Aorta (tissue), 5 donors: ENCODE measurements around the gene SRMS. TPM values are rescaled to one million over a fixed set of nuclear protein-coding genes. Genes with fewer than 3 reads are reported as not detected.
"Not testable (repeated sequence)": the region's sequence is repeated elsewhere in the genome, so short reads cannot be mapped to it uniquely, and the experiment has no call there.

Experiments used
- ATAC-seq: fragments of 200-7000 bp; cut with Tn5 transposase; one replicate; pipeline ENCODE4 v1.9.1; 2022; ENCODE audit warnings: moderate library complexity; ENCODE audit not compliant: low FRiP score
- DNase-seq, 2 donors: peaks; one replicate each; pipeline ENCODE4 v3.0.0-alpha.2; 2020
- H3K27ac ChIP-seq, 2 donors: one replicate each; pipeline ENCODE4 v1.5.1; 2013; ENCODE audit warnings: low read length in 2 of 2, mild to moderate bottlenecking in 2 of 2, moderate library complexity in 2 of 2, control low read depth in 1 of 2, inconsistent platforms in 1 of 2, low read depth in 1 of 2
- H3K27me3 ChIP-seq, 2 donors: one replicate each; pipeline ENCODE4 v1.6.1; 2013; ENCODE audit warnings: control low read depth in 1 of 2, low read length in 1 of 2, mild to moderate bottlenecking in 1 of 2, moderate library complexity in 1 of 2; ENCODE audit not compliant: insufficient read depth in 2 of 2, control insufficient read depth in 1 of 2
- H3K36me3 ChIP-seq, 2 donors: one replicate each; pipeline ENCODE4 v1.6.1; 2013; ENCODE audit warnings: control low read depth in 1 of 2, low read length in 1 of 2, mild to moderate bottlenecking in 1 of 2; ENCODE audit not compliant: insufficient read depth in 2 of 2, control insufficient read depth in 1 of 2
- H3K4me1 ChIP-seq, 2 donors: one replicate each; pipeline ENCODE4 v1.6.1; 2013; ENCODE audit warnings: low read length in 2 of 2, control low read depth in 1 of 2, mild to moderate bottlenecking in 1 of 2, moderate library complexity in 1 of 2; ENCODE audit not compliant: insufficient read depth in 2 of 2, control insufficient read depth in 1 of 2
- H3K4me3 ChIP-seq, 2 donors: one replicate each; pipeline ENCODE4 v1.5.1; 2013; ENCODE audit warnings: low read length in 2 of 2, control low read depth in 1 of 2, mild to moderate bottlenecking in 1 of 2
- H3K9me3 ChIP-seq: one replicate; pipeline ENCODE4 v1.6.1; 2013; ENCODE audit warnings: mild to moderate bottlenecking, low read length; ENCODE audit not compliant: control insufficient read depth
- WGBS, 2 donors: extraction: QIAGEN DNeasy Blood & Tissue Kit; methylation state at CpG; one replicate each; pipeline ENCODE4 v1.1.7; 2013; 5-methylcytosine and 5-hydroxymethylcytosine counted together
- intact Hi-C, 2 donors: fragments of 100-400 bp; cut with DNase I; formaldehyde crosslinking; loops; one replicate each; pipeline versions ENCODE4 v1.14.2 to v1.15.0; 2022
- polyA plus RNA-seq, 2 donors: library from polyadenylated mRNA; stranded (reverse); fragments of 200-250 nt; gene quantifications; one replicate each; pipeline ENCODE4 v1.2.3, GENCODE V29; 2013
- total RNA-seq, 2 donors: library from RNA; stranded (reverse); fragmentation: NEBNext Ultra II Directional; extraction: Animal tissue kit (Norgen Biotek cat#: 25700); gene quantifications; one replicate each; pipeline ENCODE4 v1.2.1, GENCODE V29; 2021
- donor health status: healthy with polysubstance abuse.
- donor health status: Bipolar disorder and iron deficiency.
- donor health status: DM: no; HTN: no; CAD: no.
- donor health status: DM: no; HTN: no; CAD: no.
- donor health status: DM: yes; HTN: yes; CAD: no.

SRMS gene
- total and polyA plus RNA-seq, 4 donors: not detected

DNA sequence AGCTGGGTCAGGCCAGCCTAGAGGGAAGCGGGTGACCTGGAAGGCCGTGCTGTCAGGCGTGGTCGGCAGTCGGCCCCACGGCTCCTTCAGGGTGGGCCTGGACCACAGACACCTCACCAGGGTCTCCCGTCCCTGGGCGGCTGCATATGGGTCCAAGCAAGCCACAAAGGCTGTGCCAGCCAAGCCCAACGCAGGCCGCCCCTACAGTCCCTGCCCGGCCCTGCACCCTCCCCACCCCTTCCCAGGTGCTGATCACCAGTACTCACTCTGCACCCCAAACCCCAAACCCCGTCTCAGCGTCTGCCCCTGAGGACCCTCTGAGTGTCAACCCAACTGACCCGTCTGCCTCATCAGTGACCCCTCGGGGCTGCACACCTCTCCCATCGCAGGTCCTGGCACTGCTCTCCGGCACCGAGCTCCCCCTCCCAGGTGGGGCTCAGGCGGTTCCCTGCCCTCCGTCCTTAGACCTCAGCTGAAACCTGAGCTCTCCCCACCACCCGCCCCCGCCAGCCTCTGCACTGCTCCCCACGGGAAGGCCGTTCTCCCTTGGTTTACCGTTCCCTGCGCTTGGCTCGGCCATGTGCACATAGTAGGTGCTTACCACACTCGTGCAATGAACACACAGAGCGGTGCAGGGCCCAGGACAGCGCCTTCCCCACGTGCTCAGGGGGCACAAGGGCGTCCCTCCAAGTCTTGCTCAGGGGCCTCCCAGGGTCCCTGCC is 28.4 kb downstream of the SRMS start:
- intact Hi-C loops: no loop called here
- no peaks in the 10 kb centered on the region for H3K27me3 ChIP-seq
- H3K27ac ChIP-seq: no peak overlapping the region
- no peak overlapping the region for H3K4me3 ChIP-seq
- DNase-seq (peak; percentile 54 to 80), ATAC-seq (no peak)
- H3K4me1 ChIP-seq: no peaks in the 10 kb centered on the region
- WGBS, 2 donors: 74 to 76% methylated on average over 30 to 32 of the region's 32 CpGs
- H3K9me3 ChIP-seq: no peaks in the 10 kb centered on the region
- no peaks in the 10 kb centered on the region for H3K36me3 ChIP-seq

DNA sequence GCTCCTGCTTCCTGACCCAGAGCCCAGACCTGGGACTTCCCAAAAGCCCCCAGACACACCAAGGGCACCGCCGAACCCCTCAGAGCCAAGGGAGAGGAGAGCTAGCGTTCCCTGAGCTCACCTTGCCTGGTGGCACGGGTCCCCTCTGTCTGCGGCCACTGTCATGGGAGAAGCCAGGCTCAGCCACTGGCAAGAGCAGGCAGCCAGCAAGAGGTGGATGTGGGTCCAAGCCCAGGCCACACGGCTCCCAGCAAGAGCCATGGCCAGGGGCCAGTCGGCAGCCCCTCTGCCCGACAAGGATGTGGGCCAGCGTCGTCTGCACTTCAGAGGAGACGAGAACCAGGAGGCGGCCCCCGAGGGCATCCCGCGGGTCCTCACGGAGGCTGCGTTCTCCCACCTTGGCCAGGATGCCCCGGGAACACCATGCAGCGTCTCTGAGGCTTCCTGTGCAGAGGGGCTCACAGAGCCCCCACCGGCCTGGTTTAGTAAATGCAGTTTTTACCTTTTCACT is 29.1 kb downstream of the SRMS start:
- DNase-seq (peak in 1 of 2 donors; percentile 46), ATAC-seq (no peak)
- H3K27me3 ChIP-seq: no peaks in the 10 kb centered on the region
- intact Hi-C loops: no loop called here
- 83 to 86% methylated on average over 20 of the region's 20 CpGs for WGBS, 2 donors
- no peaks in the 10 kb centered on the region for H3K4me1 ChIP-seq
- no peak overlapping the region for H3K27ac ChIP-seq
- no peaks in the 10 kb centered on the region for H3K9me3 ChIP-seq
- H3K36me3 ChIP-seq: no peaks in the 10 kb centered on the region
- no peak overlapping the region for H3K4me3 ChIP-seq

DNA sequence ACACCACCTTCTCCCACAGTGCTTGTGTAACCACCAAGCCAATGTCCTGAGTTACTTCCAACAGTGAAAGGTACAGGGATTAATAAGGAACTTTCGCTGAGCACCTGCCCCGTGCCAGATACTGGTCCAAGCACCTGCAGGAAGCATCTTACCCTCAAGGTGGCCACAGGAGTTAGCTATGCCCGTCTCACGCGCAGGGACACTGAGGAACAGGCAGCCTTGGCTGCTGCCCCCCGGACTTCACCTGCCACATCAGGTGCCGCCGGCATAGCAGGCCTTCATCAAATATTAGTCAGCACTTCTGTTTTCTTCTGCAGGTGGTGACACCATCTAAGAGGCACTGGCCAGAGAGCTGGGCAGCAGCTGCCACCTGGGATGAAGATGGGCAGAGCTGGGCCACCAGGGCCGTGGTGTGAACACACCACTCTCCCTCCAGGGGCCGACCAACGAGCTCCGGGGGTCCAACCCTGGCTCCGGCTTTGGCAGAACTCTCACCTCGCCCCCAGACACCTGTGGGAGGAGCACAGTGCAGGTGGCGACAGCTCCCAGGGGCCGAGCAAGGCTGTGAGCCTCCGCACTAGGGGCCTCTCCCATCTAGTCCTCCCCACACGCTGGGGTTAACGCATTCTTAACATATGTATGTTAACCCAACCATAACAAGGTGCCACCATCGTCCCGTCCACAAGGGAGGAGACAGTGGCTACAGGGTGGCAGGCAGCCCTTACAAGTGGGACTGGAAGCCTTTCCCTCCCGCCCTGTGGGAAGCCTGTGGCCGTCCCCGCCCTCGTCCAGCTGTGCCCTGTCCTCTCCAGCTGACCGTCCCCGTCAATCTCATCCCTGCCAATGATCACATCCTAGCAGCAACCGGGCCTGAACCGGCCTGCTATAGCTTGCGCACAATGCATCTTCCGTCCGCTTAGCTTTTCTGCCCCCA is 29.9 kb downstream of the SRMS start:
- no peak for ATAC-seq
- Histone ChIP-seq H3K27me3 (no peaks in the 10 kb centered on the region), H3K27ac (no peak overlapping the region), H3K36me3 (no peaks in the 10 kb centered on the region), H3K4me1 (no peaks in the 10 kb centered on the region), H3K4me3 (no peak overlapping the region), H3K9me3 (no peaks in the 10 kb centered on the region)
- intact Hi-C loops: no loop called here
- WGBS, 2 donors: 94 to 96% methylated on average over 32 of the region's 32 CpGs
- peak in 1 of 2 donors; percentile 69 for DNase-seq

DNA sequence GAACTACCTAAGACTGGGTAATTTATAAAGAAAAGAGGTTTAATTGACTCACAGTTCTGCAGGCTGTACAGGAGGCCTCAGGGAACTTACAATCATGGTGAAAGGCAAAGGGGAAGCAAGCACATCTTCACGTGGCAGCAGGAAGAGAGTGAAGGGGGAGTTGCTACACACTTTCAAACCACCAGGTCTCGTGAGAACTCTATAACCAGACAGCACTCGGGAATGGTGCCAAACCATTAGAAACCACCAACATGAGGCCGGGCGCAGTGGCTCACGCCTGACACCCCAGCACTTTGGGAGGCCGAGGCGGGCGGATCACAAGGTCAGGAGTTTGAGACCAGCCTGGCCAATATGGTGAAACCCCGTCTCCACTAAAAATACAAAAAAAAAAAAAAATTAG is 33.0 kb downstream of the SRMS start:
- H3K36me3 ChIP-seq, H3K27ac ChIP-seq, H3K27me3 ChIP-seq, ATAC-seq, H3K4me3 ChIP-seq, H3K4me1 ChIP-seq, H3K9me3 ChIP-seq, intact Hi-C loops: not testable (repeated sequence)
- WGBS, 2 donors: 67 to 76% methylated on average over 7 to 10 of the region's 10 CpGs
- DNase-seq: peak in 1 of 2 donors; percentile 41

DNA sequence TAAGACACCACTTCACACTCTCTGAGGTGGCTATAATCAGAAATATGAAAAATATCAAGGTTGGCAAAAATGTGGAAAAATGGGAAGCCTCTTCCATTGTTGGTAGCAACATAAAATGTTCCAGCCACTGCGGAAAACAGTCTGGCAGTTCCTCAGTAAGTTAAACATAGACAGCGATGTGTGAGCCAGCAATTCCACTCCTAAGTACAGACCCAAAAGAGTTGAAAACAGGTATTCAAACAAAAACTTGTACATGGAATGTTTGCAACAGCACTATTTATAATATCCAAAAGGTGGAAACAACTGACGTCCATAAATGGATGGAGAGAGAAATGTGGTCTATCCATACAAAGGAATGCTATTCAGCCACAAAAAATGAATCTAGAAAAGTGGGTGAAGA is 34.3 kb downstream of the SRMS start:
- H3K27me3 ChIP-seq: no peaks in the 10 kb centered on the region
- no peaks in the 10 kb centered on the region for H3K36me3 ChIP-seq
- WGBS, 2 donors: 84 to 88% methylated on average over 3 of the region's 3 CpGs
- H3K4me3 ChIP-seq: no peak overlapping the region
- H3K27ac ChIP-seq: no peak overlapping the region
- ATAC-seq (no peak), DNase-seq (no peak)
- intact Hi-C loops: no loop called here
- peaks cover 2% of the 10 kb centered on the region for H3K9me3 ChIP-seq
- H3K4me1 ChIP-seq: no peaks in the 10 kb centered on the region

DNA sequence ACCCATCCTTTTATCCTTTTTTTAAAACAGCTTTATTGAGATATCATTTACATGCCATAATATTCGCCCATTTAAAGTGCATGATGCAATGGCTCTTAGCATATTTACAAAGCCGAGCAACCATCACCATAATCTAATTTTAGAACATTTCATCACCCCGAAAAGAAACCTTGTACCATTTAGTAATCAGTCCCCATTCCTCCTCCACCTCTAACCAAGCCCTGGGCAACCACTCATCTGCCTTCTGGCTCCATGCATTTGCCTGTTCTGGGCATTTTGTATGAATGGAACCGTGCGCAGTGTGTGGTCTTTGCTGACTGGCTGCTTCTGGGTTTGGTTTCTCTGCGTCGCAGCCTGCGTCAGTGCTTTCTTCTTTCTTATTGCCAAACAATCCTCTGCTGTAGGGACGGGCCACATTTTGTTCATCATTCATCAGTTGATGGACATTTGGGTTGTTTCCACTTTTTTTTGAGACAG is 38.4 kb downstream of the SRMS start:
- H3K36me3 ChIP-seq: no peaks in the 10 kb centered on the region
- intact Hi-C loops: no loop called here
- H3K27ac ChIP-seq: no peak overlapping the region
- 86 to 89% methylated on average over 9 of the region's 9 CpGs for WGBS, 2 donors
- peaks cover 11% of the 10 kb centered on the region for H3K9me3 ChIP-seq
- peak in 1 of 2 donors; percentile 3 for DNase-seq
- H3K4me3 ChIP-seq: no peak overlapping the region
- ATAC-seq: no peak
- H3K27me3 ChIP-seq: no peaks in the 10 kb centered on the region
- no peaks in the 10 kb centered on the region for H3K4me1 ChIP-seq

DNA sequence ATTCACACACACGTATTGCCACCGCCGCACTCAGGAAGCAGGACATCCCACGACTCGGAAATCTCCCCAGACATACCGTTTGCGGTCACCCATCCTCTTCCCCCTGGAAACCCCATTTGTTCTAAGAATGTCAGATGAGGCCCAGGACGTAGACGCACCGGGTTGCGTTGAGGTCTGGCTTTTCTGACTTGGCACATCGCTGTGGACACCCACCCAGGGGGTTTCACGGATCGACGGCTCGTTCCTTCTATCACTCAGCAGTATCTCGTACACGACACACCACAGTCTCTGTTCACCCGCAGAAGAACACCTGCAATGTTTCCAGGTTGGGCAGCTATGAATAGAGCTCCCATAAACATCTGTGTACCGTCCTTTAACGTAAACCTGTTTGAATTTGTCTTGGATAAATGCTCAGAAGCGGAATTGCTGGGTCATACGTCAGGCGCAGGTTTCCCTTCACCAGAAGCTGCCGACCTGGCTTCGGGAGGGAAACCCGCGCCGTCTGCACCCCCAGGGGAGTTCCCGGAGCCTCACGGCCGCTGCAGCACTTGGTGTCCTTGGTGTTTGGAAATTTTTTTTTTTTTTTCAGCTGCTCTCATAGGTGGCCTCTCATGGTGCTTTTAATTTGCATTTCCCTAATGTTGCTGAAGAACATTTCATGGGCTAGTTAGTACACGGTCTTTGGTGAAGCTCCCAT is 39.3 kb downstream of the SRMS start:
- Histone ChIP-seq H3K4me1 (no peaks in the 10 kb centered on the region), H3K36me3 (no peaks in the 10 kb centered on the region), H3K27ac (no peak overlapping the region), H3K4me3 (no peak overlapping the region), H3K9me3 (peaks cover 13% of the 10 kb centered on the region), H3K27me3 (no peaks in the 10 kb centered on the region)
- DNase-seq (peak in 1 of 2 donors; percentile 43), ATAC-seq (no peak)
- 88 to 89% methylated on average over 33 of the region's 33 CpGs for WGBS, 2 donors
- intact Hi-C loops: no loop called here

DNA sequence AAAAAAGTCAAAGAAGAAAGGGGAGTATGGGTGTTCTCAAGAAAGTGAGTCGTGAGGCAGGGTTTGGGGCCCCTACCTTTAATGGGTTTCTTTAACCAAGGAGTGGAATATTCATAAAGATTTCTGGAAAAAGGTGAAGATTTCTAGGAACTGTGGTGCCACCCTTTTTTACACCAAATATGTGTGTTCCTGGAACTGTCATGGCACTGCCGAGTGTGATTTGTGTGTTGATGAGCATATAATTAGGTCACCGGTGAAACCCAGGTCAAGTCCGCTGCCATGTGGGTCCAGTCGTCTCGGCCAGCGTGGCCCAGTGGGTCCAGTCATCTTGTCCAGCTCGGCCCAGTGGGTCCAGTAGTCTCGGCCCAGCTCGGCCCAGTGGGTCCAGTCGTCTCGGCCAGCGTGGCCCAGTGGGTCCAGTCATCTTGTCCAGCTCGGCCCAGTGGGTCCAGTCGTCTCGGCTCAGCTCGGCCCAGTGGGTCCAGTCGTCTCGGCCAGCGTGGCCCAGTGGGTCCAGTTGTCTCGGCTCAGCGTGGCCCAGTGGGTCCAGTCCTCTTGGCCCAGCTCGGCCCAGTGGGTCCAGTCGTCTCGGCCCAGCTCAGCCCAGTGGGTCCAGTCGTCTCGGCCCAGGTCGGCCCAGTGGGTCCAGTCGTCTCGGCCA is 40.3 kb downstream of the SRMS start:
- DNase-seq (peak in 1 of 2 donors; percentile 59), ATAC-seq (no peak)
- H3K9me3 ChIP-seq: peaks cover 13% of the 10 kb centered on the region
- H3K27ac ChIP-seq: no peak overlapping the region
- intact Hi-C loops: no loop called here
- WGBS, 2 donors: 92% methylated on average over 27 to 30 of the region's 30 CpGs
- H3K4me1 ChIP-seq: no peaks in the 10 kb centered on the region
- H3K27me3 ChIP-seq: no peaks in the 10 kb centered on the region
- no peak overlapping the region for H3K4me3 ChIP-seq
- H3K36me3 ChIP-seq: no peaks in the 10 kb centered on the region
